Nucleus accumbens (tissue), 56 donors: Measurements from ENCODE around the gene NWD2.
"Not testable (repeated sequence)": the region's sequence is repeated elsewhere in the genome, so short reads cannot be mapped to it uniquely, and the experiment has no call there.

Experiments
- DNase-seq, 56 donors: peaks; one replicate each; lab custom pipeline; 2025; lab: John Stamatoyannopoulos, UW

NWD2 gene

DNA sequence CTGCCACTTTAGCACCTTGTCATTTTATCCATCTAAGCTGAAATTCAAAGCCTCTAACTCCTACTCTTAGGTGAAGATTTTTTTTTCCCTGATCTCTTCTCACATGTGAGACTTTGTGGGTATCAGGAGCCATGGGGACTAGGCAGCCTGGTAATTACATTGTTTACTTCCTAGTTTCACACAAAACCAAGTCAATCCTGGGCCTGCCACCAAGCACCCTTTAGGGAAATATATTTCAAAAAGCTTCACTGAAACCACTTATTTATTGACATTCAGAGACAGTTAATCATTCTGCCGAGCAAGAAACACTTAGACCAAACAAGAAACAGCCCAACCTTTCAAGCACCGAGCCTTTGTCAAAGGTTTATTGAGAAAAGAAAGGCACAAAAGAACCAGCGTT lies 241.6 kb downstream of the NWD2 start:
- no peak for DNase-seq

DNA sequence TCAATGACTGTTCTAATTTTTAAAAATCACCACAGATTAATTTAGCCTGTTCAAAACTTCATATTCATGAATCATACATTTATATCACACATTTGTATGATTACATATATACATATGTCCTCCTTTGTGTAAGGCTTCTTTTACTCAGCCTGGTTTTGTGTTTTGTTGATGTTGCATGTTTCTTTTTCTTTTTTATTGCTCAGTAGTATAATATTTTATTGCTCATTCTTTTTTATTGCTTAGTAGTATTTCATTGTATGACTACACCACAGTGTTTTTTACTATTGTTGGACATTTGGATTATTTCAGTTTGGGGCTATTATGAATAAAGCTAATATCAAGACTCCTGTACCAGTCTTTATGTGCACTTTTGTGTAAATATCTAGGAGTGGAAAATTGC lies 243.1 kb downstream of the NWD2 start:
- no peak for DNase-seq

DNA sequence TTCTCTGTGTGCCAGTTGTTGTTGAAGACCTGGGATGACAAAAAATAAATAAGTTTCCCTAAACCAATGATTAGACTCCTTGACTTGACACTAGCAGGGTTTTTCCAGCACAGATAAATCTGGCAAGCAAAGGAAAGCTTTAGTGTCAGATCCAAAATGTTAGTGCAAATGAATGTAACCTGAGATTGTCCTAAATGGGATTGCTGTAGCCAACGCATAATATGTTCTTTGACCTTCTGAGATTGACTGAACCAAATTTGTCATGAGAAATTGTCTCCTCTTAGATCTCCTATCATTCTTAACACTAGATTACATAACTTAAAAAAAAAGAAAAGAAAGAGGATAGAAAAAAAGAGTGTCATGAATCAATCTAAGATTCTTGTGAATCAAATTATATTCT lies 245.2 kb downstream of the NWD2 start:
- no peak for DNase-seq

DNA sequence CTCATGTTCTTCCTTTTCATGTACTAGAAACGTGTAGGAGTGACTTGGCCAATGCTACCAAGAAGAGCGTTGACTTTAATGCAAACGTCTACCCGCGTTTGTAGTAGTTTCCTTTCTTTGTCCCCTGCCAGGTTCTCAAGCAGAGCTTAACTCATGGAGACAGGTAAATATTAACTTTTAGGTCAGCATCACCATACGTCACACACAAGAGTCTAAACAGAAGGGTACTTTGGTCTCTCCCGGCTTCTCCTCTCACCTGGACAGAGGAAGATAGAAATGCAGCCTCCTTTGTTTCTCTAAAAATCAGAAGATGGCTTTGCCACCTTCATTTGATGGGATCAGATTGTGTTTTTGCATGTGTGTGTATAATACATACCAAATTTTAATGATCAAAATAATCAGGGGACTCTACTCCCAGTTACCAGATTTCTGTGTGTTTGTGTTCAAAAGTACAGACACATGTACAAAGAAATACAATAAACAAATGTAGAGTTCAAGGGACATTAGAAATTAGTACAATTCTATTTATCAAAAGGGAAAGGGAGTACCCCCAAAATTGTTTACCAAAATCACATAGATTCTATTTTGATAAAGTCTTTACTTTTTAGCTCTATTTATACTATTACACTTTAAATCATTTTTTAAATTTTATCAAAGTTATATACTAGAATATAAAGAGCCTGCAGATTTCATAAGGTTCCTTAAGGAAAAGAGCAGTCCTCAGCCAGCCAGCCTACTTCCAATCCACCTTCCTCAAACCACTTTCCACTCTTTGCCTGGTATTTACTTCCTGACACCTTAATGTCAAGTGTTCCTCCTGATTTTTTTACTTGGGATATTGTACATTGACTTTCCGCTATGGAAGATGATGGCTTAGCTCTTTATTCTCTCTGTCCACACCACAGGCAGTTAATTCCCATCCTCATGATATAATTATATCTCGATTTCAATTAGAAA lies 246.1 kb downstream of the NWD2 start:
- DNase-seq: no peak

DNA sequence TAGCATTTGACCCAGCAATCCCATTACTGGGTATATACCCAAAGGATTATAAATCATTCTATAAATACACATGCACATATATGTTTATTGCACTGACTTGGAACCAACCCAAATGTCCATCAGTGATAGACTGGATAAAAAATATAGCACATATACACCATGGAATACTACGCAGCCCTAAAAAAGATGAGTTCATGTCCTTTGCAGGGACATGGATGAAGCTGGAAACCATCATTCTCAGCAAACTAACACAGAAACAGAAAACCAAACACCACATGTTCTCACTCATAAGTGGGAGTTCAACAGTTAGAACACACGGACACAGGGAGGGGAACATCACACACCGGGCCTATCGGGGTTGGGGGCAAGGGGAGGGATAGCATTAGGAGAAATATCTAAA lies 250.8 kb downstream of the NWD2 start:
- not testable (repeated sequence) for DNase-seq
